Measurements from ENCODE around the gene TAF4B.
A peak's percentile ranks its signal among the peaks of the same experiment; 100 is the strongest.

TAF4B gene

GRCh38 chr18:26357960-26358359, 131.7 kb downstream of the TAF4B start:
- Histone ChIP-seq H2AFZ (ENCODE audit: low read depth) (no peak overlapping the region), H4K20me1 (ENCODE audit: insufficient read depth) (no peaks in the 10 kb centered on the region), H3K9ac (no peak overlapping the region), H3K36me3 (ENCODE audit: insufficient read depth) (peaks cover 14% of the 10 kb centered on the region; the same call in 1 of the 2 replicates), H3K79me2 (ENCODE audit: insufficient read depth, low read depth) (peaks cover 29% of the 10 kb centered on the region; the same call in 1 of the 2 replicates), H3K4me1 (ENCODE audit: low read depth, poor library complexity, severe bottlenecking) (peaks cover 93% of the 10 kb centered on the region), H3K27ac (peak overlapping the region; percentile 84; the same call in 1 of the 2 replicates), H3K4me3 (IDR thresholded peaks at IDR 0.05; ENCODE audit: insufficient read depth, low read depth, low read length) (no peak overlapping the region), H3K4me2 (peak overlapping the region; percentile 89), H3K27me3 (ENCODE audit: insufficient read depth, low read depth) (no peaks in the 10 kb centered on the region)
- no peak for TF ChIP-seq CTCF (conservative IDR thresholded peaks at IDR 0.05; ENCODE audit: low read depth, low read length)

GRCh38 chr18:26362021-26362420, 135.8 kb downstream of the TAF4B start:
- Histone ChIP-seq H4K20me1 (ENCODE audit: insufficient read depth) (no peaks in the 10 kb centered on the region), H3K27ac (no peak overlapping the region), H3K4me1 (ENCODE audit: low read depth, poor library complexity, severe bottlenecking) (peaks cover 53% of the 10 kb centered on the region), H3K79me2 (ENCODE audit: insufficient read depth, low read depth) (peaks cover 27% of the 10 kb centered on the region; the same call in 1 of the 2 replicates), H3K36me3 (ENCODE audit: insufficient read depth) (peaks cover 14% of the 10 kb centered on the region; the same call in 1 of the 2 replicates), H3K4me3 (IDR thresholded peaks at IDR 0.05; ENCODE audit: insufficient read depth, low read depth, low read length) (no peak overlapping the region), H3K4me2 (no peak overlapping the region), H3K27me3 (ENCODE audit: insufficient read depth, low read depth) (no peaks in the 10 kb centered on the region), H3K9ac (no peak overlapping the region), H2AFZ (ENCODE audit: low read depth) (no peak overlapping the region)
- TF ChIP-seq CTCF (conservative IDR thresholded peaks at IDR 0.05; ENCODE audit: low read depth, low read length), result no peak

- peaks cover 6% of the 10 kb centered on the region; the same call in 1 of the 2 replicates for H3K36me3 ChIP-seq (ENCODE audit: insufficient read depth)
- H3K9ac ChIP-seq, result no peak overlapping the region
- no peaks in the 10 kb centered on the region for H3K27me3 ChIP-seq (ENCODE audit: insufficient read depth, low read depth)
- H3K4me2 ChIP-seq, result no peak overlapping the region
- no peaks in the 10 kb centered on the region for H4K20me1 ChIP-seq (ENCODE audit: insufficient read depth)
- H3K4me3 ChIP-seq (IDR thresholded peaks at IDR 0.05; ENCODE audit: insufficient read depth, low read depth, low read length), result no peak overlapping the region
- H3K4me1 ChIP-seq (ENCODE audit: low read depth, poor library complexity, severe bottlenecking), result peaks cover 3% of the 10 kb centered on the region
- H3K79me2 ChIP-seq (ENCODE audit: insufficient read depth, low read depth), result no peaks in the 10 kb centered on the region; the same call in 1 of the 2 replicates
- no peak for TF ChIP-seq CTCF (conservative IDR thresholded peaks at IDR 0.05; ENCODE audit: low read depth, low read length)
- no peak overlapping the region for H3K27ac ChIP-seq
- H2AFZ ChIP-seq (ENCODE audit: low read depth), result no peak overlapping the region
These were observed 141.2 kb downstream of the TAF4B start for GRCh38 chr18:26367425-26367824.

- Histone ChIP-seq H3K36me3 (ENCODE audit: insufficient read depth) (peaks cover 6% of the 10 kb centered on the region; the same call in 1 of the 2 replicates), H3K4me2 (no peak overlapping the region), H3K9ac (no peak overlapping the region), H2AFZ (ENCODE audit: low read depth) (no peak overlapping the region), H3K4me1 (ENCODE audit: low read depth, poor library complexity, severe bottlenecking) (no peaks in the 10 kb centered on the region), H3K27ac (no peak overlapping the region), H3K79me2 (ENCODE audit: insufficient read depth, low read depth) (no peaks in the 10 kb centered on the region), H3K4me3 (IDR thresholded peaks at IDR 0.05; ENCODE audit: insufficient read depth, low read depth, low read length) (no peak overlapping the region), H3K27me3 (ENCODE audit: insufficient read depth, low read depth) (no peaks in the 10 kb centered on the region), H4K20me1 (ENCODE audit: insufficient read depth) (no peaks in the 10 kb centered on the region)
- no peak for TF ChIP-seq CTCF (conservative IDR thresholded peaks at IDR 0.05; ENCODE audit: low read depth, low read length)
These were observed 143.8 kb downstream of the TAF4B start for GRCh38 chr18:26370037-26370436.

All from KMS-11 (cell line).